SK-N-SH (cell line): ENCODE results near the gene RNU7-1.

Experiments used
- CHD2 ChIP-seq: fragments of 150-350 bp; IDR thresholded peaks from 2 replicates; pipeline ENCODE4 v1.6.1; 2018; ENCODE audit warnings: low read length; ENCODE audit not compliant: partially characterized antibody
- YY1 ChIP-seq: IDR thresholded peaks from 2 replicates; pipeline ENCODE4 v1.4.0; 2012; ENCODE audit warnings: low read depth, mild to moderate bottlenecking
- TF ChIP-seq, protein P1 (sequence below): IDR thresholded peaks from 2 replicates; pipeline ENCODE4 v1.4.0; 2012; ENCODE audit warnings: low read depth, borderline replicate concordance
- TF ChIP-seq, protein P2 (sequence below): fragments of 200-600 bp; sonication (generic); IDR thresholded peaks from 2 replicates; pipeline ENCODE4 v1.6.1; 2017; ENCODE audit warnings: antibody characterized with exemption, mild to moderate bottlenecking, moderate library complexity

DNA sequence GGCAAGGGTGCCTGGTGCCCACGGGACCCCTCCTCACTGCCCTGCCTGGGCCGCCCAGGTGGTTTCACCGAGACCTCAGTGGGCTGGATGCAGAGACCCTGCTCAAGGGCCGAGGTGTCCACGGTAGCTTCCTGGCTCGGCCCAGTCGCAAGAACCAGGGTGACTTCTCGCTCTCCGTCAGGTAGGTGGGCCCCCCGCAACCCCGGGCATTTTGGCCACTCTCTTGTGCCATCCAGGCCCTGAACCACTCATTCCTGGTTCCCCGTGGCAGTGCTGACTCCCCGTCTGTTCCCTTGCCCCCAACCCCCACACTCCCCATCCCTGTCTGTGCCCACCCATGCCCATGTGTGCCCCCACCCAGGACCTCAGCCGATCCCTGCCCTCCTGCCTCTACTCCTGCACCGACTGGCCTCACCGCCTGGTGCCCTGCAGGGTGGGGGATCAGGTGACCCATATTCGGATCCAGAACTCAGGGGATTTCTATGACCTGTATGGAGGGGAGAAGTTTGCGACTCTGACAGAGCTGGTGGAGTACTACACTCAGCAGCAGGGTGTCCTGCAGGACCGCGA lies 8.0 kb downstream of the RNU7-1 start:
- TF ChIP-seq, protein P1, sequence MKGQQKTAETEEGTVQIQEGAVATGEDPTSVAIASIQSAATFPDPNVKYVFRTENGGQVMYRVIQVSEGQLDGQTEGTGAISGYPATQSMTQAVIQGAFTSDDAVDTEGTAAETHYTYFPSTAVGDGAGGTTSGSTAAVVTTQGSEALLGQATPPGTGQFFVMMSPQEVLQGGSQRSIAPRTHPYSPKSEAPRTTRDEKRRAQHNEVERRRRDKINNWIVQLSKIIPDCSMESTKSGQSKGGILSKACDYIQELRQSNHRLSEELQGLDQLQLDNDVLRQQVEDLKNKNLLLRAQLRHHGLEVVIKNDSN = no peak
- TF ChIP-seq, protein P2, sequence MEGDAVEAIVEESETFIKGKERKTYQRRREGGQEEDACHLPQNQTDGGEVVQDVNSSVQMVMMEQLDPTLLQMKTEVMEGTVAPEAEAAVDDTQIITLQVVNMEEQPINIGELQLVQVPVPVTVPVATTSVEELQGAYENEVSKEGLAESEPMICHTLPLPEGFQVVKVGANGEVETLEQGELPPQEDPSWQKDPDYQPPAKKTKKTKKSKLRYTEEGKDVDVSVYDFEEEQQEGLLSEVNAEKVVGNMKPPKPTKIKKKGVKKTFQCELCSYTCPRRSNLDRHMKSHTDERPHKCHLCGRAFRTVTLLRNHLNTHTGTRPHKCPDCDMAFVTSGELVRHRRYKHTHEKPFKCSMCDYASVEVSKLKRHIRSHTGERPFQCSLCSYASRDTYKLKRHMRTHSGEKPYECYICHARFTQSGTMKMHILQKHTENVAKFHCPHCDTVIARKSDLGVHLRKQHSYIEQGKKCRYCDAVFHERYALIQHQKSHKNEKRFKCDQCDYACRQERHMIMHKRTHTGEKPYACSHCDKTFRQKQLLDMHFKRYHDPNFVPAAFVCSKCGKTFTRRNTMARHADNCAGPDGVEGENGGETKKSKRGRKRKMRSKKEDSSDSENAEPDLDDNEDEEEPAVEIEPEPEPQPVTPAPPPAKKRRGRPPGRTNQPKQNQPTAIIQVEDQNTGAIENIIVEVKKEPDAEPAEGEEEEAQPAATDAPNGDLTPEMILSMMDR = no peak
- TF ChIP-seq YY1 (no peak), CHD2 (no peak)
